GM21447 (cell line): ENCODE measurements around the gene GMDS.
"Not testable (repeated sequence)": the region's sequence is repeated elsewhere in the genome, so short reads cannot be mapped to it uniquely, and the experiment has no call there.

Source experiments
- ATAC-seq: cut with Tn5 transposase; IDR thresholded peaks from one replicate; pipeline ENCODE4 v1.9.1; 2021; ENCODE audit not compliant: unreplicated experiment

The GMDS gene

DNA sequence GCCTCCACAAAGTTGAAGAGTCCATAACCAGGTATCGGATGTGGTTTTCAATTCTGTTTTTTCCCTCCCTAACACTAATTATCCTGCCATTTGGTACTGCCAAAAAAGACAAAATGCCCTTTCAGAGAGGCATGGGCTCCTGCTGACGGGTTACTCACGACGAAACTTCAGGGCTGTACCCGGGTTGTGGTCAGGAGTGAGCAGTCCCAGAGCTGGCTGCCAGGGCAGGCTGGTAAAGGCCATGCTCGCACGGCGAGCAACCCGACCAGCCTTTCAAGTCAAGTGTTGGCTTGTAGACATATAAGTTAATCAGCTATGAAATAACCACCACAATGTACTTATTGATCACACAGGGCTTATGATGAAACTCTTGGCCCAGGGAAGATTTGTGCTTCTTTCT, 483.2 kb downstream of the GMDS start:
- no peak for ATAC-seq

DNA sequence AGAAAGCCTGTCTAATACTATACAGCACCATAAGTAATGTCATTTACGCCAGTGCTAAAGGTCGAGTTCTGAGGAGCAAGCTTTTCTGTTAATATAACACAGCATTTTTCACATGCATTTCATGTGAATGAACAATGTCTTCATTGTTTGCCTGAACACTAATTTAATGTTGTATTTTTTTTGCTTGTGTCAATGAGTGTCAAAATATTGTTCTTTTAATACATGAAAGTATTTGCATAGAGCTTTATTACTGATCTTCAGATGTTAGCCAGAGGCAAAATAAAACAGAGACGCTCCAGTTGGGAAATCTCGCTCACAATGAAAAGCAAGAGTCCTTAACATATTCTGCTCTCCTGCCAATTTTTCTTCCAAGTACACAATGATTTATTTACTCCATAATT, 483.9 kb downstream of the GMDS start:
- ATAC-seq: no peak

DNA sequence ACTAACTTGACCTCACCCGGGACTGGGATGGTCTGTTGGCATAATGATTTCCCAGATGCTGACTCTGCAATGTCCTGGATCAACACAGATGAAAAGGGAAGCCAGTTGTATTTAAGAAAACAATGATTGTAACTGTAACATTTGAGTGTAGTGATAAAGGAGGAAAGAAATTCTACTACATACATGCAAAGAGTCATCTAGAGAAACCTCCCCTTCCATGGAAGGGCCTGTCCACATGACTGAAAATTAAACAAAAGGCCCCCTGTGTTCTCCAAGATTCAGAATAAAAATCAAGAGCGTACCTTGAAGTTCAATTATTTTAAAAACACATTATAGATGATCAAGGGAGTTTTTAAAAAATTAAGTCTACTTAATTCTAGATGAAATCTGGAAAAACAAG, 484.5 kb downstream of the GMDS start:
- ATAC-seq: no peak

DNA sequence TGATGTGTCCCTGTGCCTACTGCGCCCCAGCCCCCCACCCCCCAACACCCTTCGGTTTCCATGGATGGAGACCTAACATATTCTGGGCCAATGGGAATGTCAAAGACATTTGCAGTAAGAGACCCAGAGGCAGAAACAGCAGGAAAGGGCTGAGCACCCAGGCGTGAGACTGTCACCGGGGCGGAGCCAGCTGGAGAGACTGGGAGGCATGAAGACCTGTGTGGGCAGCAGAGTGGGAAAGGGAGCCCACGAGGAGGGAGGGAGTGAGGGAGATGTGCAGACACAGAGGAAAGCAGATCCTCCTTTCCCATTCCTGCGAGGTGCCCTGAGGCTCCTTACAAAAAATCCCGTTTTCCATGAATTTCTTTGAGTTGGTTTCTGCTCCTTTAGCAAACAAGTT, 485.5 kb downstream of the GMDS start:
- ATAC-seq: no peak

DNA sequence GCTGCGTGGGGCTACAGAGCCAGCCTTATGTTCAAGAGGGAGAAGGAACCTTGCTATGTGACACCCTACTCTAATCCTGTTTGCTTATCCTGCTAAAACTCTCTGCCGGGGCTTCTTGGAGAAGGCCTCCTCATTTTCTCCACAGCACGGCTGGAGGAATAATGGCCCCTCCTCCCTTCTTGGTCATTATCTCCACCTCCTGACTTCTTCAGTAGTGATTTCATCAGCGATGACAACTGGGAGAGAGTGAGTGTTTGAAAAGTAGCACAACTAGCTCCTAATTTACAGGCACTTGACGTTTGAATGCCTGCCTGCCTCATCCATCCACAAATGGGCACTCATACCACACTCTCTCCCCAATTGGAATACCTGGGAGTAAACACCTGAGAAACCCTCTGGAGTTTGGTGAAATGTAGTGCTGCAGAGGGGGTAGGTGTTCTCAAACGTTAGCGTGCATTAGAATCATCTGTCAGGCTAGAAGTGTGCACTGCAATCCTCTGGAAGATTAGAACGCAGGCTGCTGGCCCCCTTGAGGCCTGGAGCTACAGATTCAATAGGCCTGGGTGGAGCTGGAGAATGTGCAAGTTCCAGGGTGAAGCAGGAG, 487.2 kb downstream of the GMDS start:
- ATAC-seq: no peak

DNA sequence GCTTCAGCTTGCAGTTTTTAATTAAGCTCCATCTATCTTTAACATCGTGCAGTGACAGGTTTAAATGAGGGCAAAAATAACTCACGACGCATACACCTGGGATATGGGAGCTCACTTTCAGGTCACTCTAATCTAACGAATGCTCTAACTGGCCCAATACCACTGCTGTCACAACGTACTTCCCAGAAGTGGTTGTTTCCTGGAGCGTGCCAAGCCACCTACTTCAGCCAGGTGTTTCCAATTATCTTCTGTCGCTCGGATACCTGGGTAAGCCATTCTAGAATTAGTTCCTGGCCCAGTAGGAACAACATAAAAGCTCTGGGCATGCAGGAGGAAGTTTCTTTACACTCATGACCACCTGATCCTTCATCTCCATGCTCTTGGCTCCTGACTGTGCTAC, 488.3 kb downstream of the GMDS start:
- no peak for ATAC-seq

DNA sequence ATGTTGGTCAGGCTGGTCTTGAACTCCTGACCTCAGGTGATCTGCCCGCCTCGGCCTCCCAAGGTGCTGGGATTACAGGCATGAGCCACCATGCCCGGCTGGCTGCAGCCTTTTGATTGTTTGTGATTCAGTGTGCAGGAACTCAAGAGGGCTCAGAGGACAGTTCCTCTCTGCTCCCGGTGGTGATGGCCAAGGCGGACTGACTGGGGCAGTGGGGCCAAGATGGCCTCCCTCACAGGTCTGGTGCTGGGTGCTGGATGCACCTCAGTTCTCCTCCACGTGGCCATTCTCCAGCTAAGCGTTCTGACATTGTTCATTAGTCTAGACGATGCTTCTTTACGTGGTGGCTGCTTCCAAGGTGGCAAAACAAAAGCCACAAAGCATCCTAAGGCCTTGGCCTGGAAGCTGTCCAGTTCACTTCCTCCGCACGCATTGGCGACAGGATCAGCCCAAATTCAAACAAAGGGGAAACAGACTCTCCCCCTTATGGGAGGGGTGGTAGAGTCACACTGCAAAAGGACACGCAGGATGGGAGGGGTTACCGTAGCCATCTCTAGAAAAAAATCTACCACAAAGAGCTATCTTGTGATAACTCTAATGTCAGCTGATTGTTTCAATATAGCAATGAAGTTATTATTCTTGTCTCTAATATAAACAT, 488.8 kb downstream of the GMDS start:
- ATAC-seq: no peak

DNA sequence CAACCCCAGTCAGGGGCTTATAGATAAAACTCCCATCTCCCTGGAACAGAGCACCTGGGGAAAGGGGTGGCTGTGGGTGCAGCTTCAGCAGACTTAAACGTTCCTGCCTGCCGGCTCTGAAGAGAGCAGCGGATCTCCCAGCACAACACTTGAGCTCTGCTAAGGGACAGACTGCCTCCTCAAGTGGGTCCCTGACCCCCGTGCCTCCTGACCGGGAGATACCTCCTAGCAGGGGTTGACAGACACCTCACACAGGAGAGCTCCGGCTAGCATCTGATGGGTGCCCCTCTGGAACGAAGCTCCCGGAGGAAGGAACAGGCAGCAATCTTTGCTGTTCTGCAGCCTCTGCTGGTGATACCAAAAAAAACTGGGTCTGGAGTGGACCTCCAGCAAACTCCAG, 494.3 kb downstream of the GMDS start:
- not testable (repeated sequence) for ATAC-seq

DNA sequence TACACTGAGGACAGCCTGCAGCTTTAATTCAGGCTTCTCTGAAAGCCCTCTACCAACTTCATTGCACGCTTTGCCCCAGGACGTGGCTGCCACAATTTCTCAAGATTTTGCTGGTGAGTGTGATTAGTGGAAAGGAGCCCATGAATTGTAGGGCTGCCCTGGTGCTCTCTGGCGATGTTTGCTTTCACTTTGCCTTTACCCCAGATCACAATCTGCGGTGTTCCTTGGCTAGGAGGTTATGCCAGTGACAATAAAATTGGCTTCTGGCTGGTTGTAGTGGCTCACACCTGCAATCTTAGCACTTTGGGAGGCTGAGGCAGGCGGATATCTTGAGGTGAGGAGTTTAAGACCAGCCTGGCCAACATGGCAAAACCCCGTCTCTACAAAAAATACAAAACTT, 496.4 kb downstream of the GMDS start:
- no peak for ATAC-seq

DNA sequence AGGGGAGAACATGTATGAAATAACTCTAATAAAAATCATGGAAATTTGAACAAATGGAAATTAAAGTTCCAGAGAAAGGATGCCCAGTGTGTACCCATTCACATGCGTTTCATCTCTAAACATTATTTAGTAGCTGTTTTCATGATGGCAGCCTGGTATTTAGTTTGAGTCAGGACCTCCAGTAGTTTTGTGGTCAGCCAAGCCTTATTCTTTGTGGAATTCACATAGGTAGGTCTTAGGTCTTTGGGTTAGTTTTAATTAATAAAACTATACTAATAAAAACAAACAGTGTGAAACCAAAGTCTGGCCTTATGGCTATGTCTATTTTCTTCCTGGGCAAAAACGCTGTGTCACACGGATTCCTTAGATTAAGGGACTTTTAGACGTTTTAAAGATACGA, 497.9 kb downstream of the GMDS start:
- no peak for ATAC-seq

DNA sequence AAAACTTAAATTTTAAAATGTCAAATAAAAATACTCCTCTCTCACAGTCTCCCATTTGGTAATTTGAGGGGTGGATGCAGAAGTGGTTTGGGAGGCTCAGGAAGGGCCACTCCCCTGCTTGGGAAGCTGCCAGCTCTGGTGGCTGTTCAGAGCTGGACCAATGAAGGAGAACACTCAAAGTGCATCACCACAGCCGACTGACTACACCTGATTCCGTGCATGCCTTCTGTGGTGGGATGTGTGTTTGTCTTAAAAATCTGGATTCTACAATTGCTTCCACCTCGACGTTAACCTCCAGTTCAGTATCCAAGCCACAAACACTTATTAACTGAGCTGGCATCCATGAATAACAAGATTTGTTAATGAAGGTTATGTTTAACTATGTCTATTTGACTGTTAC, 498.4 kb downstream of the GMDS start:
- ATAC-seq: no peak

DNA sequence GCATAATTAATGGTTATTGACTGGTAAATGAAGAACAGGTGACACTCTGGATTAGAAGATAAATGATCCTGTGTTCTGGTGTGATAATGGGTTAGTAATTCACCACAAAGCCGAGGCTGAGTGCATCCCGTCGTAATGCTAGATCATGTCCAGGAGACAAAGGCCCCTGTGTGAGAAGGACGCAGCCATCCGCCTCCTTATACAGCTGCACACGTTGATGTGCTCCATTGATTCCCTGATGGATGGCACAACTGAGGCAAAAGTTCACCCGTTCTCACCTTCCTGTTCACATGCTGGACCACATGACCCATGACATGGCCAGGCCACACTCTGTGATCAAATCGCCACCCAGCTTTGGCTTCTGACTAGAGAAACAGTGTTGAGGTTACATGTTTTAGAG, 499.6 kb downstream of the GMDS start:
- no peak for ATAC-seq

DNA sequence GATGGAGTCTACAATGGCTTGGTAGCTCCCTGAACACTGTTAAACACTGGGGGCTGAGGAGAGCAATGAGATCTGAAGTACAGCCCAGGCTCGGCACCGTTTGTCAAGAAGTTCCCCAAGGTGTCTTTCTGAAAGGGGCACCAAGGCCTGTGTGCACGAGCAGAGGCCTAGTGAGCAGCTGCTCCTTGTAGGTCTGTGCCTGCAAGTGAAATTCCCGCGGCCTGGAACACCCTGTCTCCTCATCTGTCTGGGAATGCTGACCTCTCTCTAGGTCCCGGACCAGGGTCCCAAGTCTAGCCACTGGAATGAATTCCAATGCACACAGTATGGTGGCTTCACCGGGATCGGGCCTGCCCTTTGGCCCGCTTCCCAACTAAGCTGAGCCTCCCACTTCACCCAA, 500.9 kb downstream of the GMDS start:
- ATAC-seq: no peak

DNA sequence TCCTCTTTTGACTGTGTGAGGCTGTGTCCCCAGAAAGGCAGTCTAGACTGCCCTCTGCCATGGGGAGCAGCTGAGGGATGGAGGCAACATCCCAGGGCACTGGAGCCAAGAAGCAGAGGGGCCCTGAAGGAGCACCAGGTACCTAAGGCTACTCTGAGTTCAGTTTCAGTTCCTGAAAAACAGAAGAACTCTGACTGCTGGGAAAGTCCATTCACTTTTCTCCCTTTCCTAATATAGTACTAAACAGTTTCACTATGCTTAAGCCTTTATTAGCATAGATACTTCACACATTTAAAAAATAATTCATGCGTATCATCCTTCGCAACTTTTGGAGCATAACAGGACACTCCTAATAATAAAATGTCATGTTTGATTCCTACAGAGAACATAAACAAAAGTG, 505.7 kb downstream of the GMDS start:
- ATAC-seq: peak; percentile 94

DNA sequence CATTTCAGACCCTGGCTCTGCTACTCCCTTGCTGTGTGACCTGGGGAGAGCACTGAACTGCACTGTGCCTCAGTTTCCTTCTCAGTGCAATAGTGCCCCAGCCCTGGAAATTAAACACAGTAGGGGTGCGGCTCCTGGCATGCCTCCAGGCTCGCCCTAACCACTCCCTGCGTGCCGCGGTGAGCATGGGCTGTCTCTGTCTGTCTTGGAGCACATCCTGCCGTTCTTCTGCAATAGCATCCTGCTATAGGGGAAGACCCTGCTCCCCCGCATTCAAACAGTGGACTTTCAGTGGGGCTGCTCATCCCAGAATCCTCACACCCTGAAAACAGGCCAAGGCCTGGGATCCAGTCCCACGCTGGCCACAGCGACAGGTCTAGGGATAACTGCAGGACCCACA, 506.2 kb downstream of the GMDS start:
- ATAC-seq: peak; percentile 49

DNA sequence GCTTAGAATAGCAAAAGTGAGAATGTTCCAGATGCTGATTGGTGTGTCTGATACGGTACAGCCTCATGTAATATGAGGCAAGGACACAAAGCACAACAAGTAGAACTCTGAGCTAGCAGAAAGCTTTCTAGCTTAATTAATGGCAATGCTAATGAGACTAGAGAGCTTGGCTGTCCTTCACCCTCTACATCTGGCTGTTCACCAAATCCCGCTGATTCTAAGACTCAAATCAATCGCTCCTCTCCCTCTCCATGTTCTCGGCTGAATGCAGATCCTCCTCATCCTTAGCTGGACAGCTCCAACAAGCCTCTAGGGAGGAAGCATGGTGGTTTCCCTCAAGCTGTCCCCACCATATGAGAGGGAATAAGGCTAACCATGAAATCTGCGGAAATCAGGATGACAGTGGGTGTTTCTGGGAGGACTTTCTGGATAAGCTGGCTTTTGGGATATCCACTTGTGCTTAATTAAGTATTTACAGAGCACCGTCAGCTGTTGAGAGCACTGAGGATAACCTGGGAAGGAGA, 506.8 kb downstream of the GMDS start:
- ATAC-seq: no peak

DNA sequence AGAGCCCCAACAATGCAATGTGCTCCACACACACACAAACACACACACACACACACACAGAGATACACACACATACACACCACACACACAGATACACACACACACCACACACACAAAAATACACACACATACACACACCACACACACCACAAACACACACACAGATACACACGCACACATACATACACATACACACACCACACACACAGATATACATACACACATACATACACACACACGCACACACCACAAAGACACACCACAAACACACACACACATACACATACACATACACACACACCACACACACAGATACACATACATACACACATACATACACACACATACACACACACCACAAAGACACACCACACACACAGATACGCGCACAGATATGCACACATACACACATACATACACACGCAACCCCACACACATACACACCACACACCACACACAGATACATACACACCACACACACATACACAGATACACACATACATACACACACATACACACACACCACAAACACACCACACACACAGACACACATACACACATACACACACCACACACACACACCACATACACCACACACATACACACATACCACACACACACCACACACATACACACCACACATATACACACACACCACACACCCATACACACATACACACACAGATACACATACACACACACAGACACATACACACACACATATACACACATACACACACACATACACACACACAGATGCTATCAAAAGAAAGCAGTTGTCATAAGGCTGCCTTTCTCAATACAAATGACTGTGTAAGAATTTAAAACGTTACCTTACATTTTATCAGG, 507.7 kb downstream of the GMDS start:
- no peak for ATAC-seq

DNA sequence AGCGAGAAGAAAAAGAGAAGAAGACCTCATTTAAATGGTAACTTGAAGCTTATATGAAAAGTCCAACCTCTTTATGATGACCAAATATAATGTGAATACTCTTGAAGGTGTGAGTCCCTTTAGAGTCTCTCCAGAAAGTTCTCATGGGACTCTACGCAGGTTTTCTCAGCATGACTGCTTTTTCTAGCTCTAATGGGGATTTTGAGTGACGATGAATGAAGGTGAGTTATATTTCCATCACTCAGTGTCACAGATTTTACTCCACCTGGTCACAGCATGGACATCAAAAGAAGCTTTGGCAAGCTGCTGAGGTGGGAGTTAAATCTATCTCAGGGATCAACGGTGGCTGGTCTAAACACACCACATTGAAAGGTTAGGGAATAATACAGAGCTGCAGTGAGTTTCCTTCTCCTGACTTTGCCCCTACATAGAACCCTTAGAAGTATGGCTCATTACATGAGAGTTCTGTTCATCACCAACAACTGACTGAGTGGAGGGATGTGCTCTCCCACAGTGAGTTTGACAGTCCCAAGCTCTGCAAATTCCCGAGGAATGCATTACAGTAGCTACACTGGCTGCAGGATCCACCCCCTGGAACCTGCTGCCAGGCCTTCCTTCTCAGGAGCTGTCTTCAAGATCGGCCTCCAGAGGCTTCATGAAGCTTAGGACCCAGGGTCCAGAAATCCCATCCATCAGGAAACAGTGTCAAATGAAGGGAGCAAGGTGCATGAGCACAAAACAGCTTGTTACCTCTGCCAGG, 508.9 kb downstream of the GMDS start:
- no peak for ATAC-seq

DNA sequence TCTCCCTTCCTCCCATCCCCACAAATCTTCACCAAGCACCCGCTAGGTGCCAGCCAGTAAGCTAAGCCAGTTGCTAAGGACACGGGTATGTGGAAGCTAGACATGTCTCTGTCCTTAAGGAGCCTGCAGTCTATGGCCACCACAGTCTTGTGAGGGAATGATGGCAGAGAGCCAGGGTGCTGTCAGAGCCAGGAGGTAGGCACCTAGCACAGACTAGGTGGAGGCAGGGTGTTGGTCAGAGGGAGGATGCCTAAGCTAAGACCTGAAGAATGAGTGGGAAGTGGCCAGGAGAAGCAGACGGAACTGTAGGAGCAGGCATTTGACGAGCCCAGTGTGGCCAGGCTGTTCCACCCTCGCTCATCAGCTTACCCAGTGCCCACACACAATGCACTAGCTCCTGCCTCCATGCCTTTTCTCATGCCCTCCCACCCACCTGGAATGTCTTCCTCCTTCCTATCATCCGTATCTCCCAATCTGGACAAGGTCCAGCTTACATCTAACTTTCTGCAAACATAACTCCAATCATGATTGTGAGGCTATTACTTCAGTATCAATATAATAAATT, 510.1 kb downstream of the GMDS start:
- no peak for ATAC-seq

DNA sequence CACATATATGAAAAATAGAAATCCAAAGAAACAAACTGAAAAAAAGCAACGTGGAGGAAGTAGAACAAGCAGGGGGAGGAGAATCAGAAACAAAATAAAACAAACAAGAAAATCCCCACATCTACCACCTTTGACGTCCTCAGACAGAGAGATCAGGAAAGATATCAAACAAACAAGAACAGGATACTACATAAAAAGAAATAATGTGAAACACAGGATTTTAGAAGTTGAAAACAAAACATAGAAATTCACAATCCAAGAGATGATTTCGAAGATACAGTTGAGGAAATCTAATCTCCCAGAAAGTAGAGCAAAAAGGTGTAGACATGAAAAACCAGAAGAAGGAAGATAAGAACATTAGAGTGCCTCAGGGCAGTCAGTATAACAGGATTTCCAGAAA, 514.5 kb downstream of the GMDS start:
- ATAC-seq: no peak

DNA sequence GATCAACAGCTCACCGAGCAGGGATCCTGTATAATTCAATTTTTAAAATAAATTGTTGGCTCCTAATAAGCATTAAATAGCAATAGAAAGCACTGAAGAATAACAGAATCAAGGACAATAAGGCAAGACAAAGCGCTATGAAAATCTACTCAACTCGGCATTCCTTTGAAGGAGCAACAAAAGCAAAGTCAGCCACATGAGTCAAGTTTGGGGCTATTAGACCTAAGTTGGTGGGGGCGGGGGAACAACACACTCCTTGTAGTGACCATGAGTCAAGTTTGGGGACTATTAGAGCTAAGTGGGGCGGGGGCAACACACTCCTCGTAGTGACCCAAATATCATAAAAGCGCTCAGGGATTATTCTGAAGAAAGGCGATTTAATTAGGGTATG, 515.7 kb downstream of the GMDS start:
- ATAC-seq: no peak
